C4-2B (cell line): ENCODE measurements around the gene CUL7.
A peak's percentile ranks its signal among the peaks of the same experiment; 100 is the strongest.

Experiments used
- H3K27ac ChIP-seq: fragments of 450-650 bp; 2 replicates; pipeline ENCODE4 v1.5.1; 2017
- CTCF ChIP-seq: fragments of 450-650 bp; conservative IDR thresholded peaks from 2 replicates; pipeline ENCODE4 v1.5.1; 2017; ENCODE audit warnings: mild to moderate bottlenecking
- ZFX ChIP-seq: fragments of 450-650 bp; IDR thresholded peaks from 2 replicates; pipeline ENCODE4 v1.6.1; 2017

Gene CUL7

GRCh38 chr6:43053545-43054205 lies at the start of gene CUL7:
Gene CUL7, minus strand, starts transcription at chr6:43053851. Its CDS starts 1,063 bp downstream, at chr6:43052788.
- TF ChIP-seq CTCF (no peak), ZFX (peak; percentile 68; the same call in 1 of the 2 replicates)

GRCh38 chr6:43101497-43101896 lies 47.8 kb upstream of the CUL7 start:
- TF ChIP-seq ZFX, result no peak
- H3K27ac ChIP-seq, result no peak overlapping the region

More at GRCh38 chr6:43053545-43054205, at the start of gene CUL7:
- H3K27ac ChIP-seq, result peak within 1 kb of the TSS; percentile 90

GRCh38 chr6:43097502-43097901 lies 43.9 kb upstream of the CUL7 start:
- no peak for TF ChIP-seq CTCF
- TF ChIP-seq ZFX, result no peak
- peak overlapping the region; percentile 6 for H3K27ac ChIP-seq

GRCh38 chr6:43097098-43097489 lies 43.4 kb upstream of the CUL7 start:
- TF ChIP-seq CTCF (no peak), ZFX (no peak)
- H3K27ac ChIP-seq, result peak overlapping the region; percentile 67

- TF ChIP-seq CTCF (no peak), ZFX (peak; percentile 31; the same call in 1 of the 2 replicates)
- H3K27ac ChIP-seq, result peak overlapping the region; percentile 67
Measured at GRCh38 chr6:43096451-43097097, 42.9 kb upstream of the CUL7 start.

- TF ChIP-seq CTCF (no peak), ZFX (no peak)
- peak overlapping the region; percentile 67 for H3K27ac ChIP-seq
Measured at GRCh38 chr6:43095939-43096338, 42.3 kb upstream of the CUL7 start.

GRCh38 chr6:43093436-43094289 lies 40.0 kb upstream of the CUL7 start:
- TF ChIP-seq ZFX (no peak), CTCF (no peak)
- no peak overlapping the region; the same call in 1 of the 2 replicates for H3K27ac ChIP-seq
